Measurements from ENCODE around the gene ESPL1. TPM values are rescaled to one million over a fixed set of nuclear protein-coding genes. Genes with fewer than 3 reads are reported as not detected.

The ESPL1 gene
- polyA plus RNA-seq, 1 experiment = 7.3 TPM

GRCh38 chr12:53220694-53221202 is 47.4 kb upstream of the ESPL1 start:
- POLR2A ChIA-PET = no interaction called here

GRCh38 chr12:53221203-53222080 is 46.7 kb upstream of the ESPL1 start:
- Histone ChIP-seq H3K4me3 (ENCODE audit: low read depth, low read length) (peak overlapping the region; percentile 42), H3K36me3 (ENCODE audit: control insufficient read depth, insufficient read depth, low read length) (0 out of 2 replicates have a peak, but pooled peaks cover 2% of the 10 kb centered on the region), H3K27me3 (ENCODE audit: control insufficient read depth, insufficient read depth, low read length) (no peaks in the 10 kb centered on the region)
- ChIA-PET POLR2A (no interaction called here), CTCF (interaction anchor here (1.3 kb wide), 1 partner anchor 70 kb away, joined by 5 read pairs; no protein-coding TSS in a partner anchor)
- peak; percentile 26 for TF ChIP-seq CTCF (IDR thresholded peaks at IDR 0.05; ENCODE audit: insufficient read depth, low read depth, low read length)
- DNase-seq (ENCODE audit: low read depth) = no peak

More at GRCh38 chr12:53220694-53221202, 47.4 kb upstream of the ESPL1 start:
- TF ChIP-seq CTCF (IDR thresholded peaks at IDR 0.05; ENCODE audit: insufficient read depth, low read depth, low read length) = no peak
- peak; percentile 69 for DNase-seq (ENCODE audit: low read depth)
- H3K36me3 ChIP-seq (ENCODE audit: control insufficient read depth, insufficient read depth, low read length) = 0 out of 2 replicates have a peak, but pooled peaks cover 2% of the 10 kb centered on the region
- peak overlapping the region; percentile 51 for H3K4me3 ChIP-seq (ENCODE audit: low read depth, low read length)
- H3K27me3 ChIP-seq (ENCODE audit: control insufficient read depth, insufficient read depth, low read length) = no peaks in the 10 kb centered on the region
- CTCF ChIA-PET = interaction anchor here (1.1 to 1.5 kb wide), 3 partner anchors 11 to 71 kb away, joined by 3 to 5 read pairs (median 5); no protein-coding TSS in a partner anchor

- ChIA-PET POLR2A (no interaction called here), CTCF (interaction anchor here (1.1 kb wide), 1 partner anchor 8 kb away, joined by 6 read pairs; no protein-coding TSS in a partner anchor)
- no peak for TF ChIP-seq CTCF (IDR thresholded peaks at IDR 0.05; ENCODE audit: insufficient read depth, low read depth, low read length)
- Histone ChIP-seq H3K4me3 (ENCODE audit: low read depth, low read length) (peak overlapping the region; percentile 22), H3K36me3 (ENCODE audit: control insufficient read depth, insufficient read depth, low read length) (no peaks in the 10 kb centered on the region), H3K27me3 (ENCODE audit: control insufficient read depth, insufficient read depth, low read length) (no peaks in the 10 kb centered on the region)
- no peak for DNase-seq (ENCODE audit: low read depth)
These were observed 45.9 kb upstream of the ESPL1 start for GRCh38 chr12:53222170-53222721.

GRCh38 chr12:53222806-53223261 is 45.3 kb upstream of the ESPL1 start:
- ChIA-PET CTCF (interaction anchor here (1.1 to 1.2 kb wide), 3 partner anchors 8 to 64 kb away, joined by 3 to 6 read pairs (median 3); no protein-coding TSS in a partner anchor), POLR2A (interaction anchor here (1.0 kb wide), 1 partner anchor 45 kb away, joined by 3 read pairs; the partner anchor contains the start of gene ESPL1)
- Histone ChIP-seq H3K36me3 (ENCODE audit: control insufficient read depth, insufficient read depth, low read length) (no peaks in the 10 kb centered on the region), H3K4me3 (ENCODE audit: low read depth, low read length) (no peak overlapping the region), H3K27me3 (ENCODE audit: control insufficient read depth, insufficient read depth, low read length) (no peaks in the 10 kb centered on the region)
- DNase-seq (ENCODE audit: low read depth) = no peak
- no peak for TF ChIP-seq CTCF (IDR thresholded peaks at IDR 0.05; ENCODE audit: insufficient read depth, low read depth, low read length)

Data from BJ (cell line).